HG03565 (cell line): ENCODE data around the gene LRMDA.
"Not testable (repeated sequence)": the region's sequence is repeated elsewhere in the genome, so short reads cannot be mapped to it uniquely, and the experiment has no call there.

Experiments
- ATAC-seq: cut with Tn5 transposase; IDR thresholded peaks from one replicate; pipeline ENCODE4 v1.9.1; 2021; ENCODE audit warnings: mild to moderate bottlenecking, moderate library complexity; ENCODE audit not compliant: unreplicated experiment

Gene LRMDA

DNA sequence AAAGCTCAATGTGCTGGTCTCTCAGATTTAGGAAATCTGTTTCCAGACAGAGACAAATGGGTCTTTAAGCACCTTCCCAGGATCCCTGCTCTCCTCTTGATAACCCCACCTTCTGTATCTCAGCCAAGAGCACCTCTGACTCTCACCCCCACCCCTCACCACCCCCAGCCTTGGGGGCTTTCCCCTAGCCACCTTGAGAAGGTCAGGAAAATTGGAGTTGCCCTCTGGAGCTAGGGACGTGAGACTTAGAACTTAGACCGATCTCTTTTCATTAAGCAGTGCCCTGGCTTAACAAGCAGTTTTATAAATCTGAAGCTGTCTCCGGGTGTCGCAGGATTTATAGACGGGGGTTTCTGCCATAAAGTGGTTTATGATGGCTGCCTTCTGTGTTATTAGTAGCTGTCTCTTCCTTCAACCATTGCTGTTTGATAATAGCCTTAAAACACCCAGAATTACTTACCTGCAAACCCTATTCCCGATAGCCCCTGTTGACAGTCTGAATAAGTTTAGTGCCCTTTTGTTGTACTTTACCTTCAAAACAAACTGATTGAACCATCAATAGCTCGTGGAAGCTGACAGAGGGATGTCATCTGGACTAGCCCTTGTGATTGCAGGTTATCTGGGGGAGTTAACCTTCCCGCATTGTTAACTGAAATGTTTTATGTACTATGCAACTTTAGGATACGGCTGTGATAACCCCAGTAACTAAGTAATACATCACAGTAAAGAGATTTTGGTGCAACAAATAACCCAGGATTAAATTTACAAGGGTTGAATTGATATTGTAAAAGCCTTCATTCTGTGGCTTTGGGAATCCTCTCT lies 621.5 kb downstream of the LRMDA start:
- ATAC-seq: no peak

DNA sequence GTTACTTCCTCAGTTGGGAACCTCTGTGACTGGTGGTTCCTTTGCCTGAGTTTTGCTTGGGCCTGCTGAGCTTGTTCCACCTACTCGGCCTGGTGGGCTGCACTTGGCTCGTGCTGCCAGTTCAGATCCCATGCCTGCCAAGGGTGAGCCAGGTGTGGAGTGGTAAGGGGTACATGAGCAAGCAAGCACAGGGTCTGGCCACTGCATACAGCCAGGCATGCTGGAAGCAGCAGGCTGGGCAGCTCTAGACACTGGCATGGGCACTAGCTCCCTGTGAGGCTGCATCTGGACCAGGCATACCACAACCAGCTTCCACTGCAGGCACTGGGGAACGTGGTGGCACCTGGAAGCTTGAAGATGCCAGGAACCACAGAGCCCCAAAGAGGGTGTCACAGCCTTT lies 624.0 kb downstream of the LRMDA start:
- no peak for ATAC-seq

DNA sequence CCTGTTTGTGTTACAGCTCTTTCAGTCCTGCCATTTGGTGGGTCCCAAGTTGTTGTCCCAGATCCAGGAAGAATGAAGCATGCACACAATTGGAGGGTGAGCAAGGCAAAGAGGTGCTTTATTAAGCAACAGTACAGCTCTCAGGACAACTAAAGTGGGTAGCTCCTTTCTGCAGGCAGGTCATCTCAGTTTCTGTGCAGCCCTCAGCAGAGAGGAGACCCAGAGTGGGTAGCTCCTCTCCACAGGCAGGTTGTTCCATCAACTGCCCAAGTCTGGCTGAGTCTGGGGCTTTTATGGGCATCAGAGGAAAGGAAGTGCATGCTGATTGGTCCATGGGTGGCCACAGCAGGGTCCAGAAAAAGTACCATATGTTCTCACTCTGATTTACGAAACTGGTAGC lies 624.5 kb downstream of the LRMDA start:
- ATAC-seq: no peak

DNA sequence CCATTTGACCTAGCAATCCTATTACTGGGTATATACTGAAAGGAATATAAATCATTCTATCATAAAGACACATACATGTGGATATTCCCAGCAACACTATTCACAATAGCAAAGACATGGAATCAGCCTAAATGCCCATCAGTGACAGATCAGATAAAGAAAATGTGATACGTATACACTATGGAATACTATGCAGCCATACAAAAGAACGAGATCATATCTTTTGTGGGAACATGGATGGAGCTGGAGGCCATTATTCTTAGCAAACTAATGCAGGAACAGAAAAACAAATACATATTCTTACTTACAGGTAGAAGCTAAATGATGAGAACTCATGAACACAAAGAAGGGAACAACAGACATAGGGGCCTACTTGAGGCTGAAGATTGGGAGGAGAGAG lies 629.6 kb downstream of the LRMDA start:
- not testable (repeated sequence) for ATAC-seq

DNA sequence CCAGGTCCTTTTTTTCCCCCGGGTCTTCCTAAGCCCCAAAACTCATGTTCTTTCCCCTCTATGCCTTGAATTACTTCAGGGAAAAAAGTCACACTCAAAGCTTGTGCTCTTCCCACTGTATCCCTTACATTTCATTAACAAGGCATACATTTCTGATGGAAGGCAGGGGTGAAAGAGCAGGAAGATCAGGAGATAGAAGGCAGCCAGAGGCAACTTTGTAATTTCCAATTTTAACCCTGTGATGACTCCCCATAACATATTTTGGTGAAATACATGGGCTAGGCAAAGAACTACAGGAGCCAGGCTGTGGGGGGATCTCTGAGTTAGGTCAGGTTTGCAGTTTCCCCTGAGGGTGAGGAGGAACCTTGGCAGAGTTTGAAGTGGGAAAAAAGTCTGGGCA lies 635.0 kb downstream of the LRMDA start:
- no peak for ATAC-seq

DNA sequence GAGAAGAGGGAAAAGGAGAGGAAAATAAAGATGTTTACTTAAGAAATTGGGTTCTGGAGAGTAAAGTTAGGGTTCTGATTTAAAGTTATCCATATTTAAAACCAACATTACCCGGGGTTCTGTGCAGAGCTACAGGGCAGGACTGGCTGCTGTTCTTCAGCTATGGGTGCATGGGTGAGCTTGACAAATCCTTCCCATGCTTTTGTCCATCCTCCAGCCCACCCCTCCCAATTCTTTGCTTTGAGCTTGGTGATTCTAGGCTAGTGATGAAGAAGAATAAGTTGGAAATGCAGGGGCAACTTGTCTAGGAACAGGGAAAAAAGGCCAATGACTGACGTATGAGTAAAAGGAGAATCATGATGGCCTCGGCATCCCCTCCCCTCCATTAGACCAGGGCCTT lies 636.0 kb downstream of the LRMDA start:
- no peak for ATAC-seq

DNA sequence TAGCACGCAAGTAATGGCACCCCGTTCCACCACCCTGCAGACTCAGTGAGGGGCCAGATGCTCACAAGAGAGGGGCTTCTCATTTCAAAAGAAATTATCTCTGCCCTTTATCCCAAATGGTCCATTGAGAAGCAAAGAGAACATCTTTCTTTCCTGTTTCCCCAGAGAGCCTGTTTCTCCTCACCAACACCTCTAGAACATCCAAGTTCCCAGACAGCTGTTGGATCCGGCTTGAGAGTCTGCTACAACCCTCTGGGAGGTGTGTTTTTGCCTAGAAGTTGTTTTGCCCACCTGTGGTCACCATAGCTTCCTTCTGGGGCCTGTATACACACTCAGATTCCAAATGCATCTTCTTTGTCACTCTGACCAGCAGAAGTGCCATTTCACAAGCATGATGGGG lies 637.4 kb downstream of the LRMDA start:
- ATAC-seq: no peak

DNA sequence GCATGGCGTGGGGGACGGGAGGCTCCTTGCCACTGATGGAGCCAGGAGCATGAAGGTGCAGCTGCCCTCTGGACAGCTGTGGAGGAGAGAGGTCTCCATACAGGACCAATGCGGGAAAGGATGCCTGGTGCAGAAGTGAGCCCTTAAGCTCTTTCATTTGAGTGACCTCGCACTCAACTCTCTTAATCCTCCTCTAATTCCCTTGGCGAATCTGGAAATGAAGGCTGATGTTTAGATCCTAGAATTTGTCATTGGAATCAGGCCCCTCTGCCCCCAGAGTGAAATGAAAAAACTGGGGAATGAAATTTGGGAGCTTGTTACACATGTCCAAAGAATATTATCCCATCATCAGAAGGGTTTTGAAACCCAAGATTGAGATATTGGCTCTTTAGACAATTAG lies 639.5 kb downstream of the LRMDA start:
- ATAC-seq: no peak

DNA sequence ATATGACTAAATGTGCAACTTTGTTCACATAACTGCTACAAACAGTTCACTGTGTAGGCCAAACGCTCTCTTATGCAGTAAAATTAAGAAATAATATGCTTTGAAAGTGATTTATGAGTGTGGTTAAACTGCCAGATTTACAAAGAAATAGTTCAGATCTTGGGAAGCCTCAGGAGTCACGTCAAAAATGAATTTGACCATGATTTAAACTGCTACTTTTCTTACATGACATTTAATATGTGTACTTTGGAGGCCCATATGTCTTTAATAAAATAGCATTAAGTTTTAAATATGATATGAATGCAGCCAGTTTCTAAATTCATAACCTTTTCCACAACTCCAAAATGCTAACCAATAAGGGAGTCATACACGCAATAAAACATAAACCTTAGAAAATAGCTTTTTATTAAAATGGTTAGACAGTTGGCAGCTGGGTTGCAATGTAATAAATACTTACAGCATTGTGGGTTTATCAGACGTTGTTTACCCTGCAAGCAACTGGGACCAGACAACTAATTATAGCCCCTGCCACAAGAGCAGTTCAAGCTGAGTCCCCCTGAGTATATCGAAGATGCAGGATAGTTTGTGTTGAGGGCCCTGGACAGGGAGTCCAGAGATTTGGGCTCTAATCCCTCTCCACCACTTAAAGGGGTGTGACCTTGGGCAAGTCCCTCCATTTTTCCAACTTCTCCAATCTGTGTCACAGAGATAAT lies 640.4 kb downstream of the LRMDA start:
- ATAC-seq: no peak

DNA sequence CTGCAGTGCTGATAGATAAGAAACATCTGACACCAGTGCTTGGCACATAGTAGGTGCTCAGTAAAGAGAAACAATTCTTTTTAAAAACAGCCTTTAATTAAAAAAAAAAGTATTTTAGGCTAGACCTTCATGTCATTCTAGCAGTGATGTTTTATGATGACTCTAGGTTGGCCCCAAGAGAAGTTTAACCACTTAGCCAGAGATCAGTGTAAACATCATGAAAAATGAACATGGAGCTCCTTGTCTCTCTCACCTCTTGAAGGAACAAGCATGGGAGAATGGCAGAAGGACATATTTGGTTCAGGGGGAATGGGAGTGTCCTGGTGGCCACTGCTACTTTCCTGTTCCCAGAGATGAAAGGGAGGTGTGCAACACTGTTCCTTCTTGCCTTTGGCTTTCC lies 641.0 kb downstream of the LRMDA start:
- no peak for ATAC-seq

DNA sequence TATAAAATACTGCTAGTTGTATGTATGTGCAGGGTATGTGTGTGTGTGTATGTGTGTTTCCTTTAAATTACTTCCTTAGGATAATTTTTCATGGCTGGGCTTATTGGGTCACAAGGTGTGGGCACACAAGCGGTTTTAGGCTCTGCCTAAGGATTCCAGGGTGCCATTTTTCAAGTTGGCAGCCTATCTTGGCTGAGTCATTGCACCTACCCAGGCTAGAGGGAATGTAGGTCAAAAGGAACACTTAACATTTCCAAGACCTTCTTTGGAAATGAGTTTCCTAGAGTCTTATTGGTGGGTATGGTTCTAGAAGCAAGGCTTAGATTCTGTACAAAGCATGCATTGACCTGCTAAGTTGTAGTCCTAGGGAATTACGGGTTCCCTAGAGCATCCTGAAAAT lies 642.1 kb downstream of the LRMDA start:
- ATAC-seq: no peak

DNA sequence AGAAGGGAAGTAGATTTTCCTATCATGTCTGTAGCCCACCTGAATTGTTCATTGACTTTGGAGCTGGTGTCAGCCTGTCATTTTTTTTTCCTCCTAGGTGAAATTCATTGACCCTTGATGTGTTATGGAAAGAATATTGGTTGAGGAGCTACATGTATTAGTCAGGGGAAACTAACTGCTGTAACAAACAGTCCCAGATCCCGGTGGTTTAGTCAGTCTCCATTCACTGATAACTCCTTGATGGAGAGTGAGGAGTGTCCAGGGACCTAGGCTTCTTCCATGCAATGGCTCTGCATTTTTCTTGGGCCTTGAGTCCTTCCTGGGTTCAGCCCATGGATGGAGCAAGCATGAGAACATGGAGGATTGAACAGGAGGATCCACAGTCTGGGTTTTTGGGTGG lies 643.2 kb downstream of the LRMDA start:
- no peak for ATAC-seq

DNA sequence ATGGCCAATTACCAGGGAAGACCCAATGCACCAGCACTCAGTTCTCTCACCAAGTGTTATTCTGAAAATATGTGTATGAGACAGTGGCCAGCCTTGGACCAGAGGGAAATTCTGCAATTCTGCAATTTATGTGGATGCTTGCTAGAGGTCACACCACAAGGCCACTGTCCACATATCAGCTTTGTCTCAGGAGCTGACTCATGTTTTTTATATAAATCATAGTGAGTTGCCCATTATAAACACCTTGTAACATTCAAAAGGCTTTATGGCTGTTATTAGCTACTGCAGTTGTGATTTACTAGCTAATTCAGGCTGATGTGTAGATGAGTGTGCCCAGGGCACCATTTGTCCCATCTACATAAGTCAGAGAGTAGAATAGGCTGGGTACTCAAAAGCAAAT lies 649.0 kb downstream of the LRMDA start:
- ATAC-seq: no peak

DNA sequence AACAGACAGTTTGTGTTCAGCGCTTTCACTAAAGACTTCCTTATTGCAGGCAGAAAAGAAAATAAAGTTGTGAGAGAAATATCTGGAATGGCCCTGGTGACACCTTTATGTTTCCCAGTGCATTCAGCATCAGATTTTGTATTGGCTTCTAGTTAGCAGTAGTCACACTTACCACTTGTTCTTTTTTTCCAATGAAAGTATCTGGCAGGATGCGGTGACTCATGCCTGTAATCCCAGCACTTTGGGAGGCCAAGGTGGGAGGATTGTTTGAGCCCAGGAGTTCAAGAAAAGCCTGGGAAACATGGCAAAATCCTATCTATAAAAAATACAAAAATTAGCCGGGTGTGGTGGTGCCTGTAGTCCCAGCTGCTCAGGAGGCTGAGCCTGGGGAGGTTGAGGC lies 649.6 kb downstream of the LRMDA start:
- ATAC-seq: no peak

DNA sequence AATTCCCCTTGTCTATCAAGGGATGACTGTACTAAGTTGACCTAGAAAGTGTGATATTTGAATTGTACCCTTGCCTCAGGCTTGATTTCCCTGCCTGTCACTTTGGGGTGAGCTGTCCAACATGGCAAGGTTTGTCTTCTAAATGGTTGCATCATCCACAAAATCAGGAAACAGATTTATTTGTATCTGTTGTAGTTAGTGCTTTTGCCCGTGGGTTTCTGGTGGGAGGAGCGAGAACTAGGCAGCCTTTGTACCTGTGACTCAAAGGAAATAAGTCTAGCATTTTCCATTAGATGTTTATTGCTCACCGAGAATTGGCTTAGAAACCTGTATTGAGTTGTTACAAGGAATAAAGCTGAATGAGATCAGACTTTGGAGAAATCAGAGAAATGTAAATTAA lies 650.8 kb downstream of the LRMDA start:
- ATAC-seq: no peak

DNA sequence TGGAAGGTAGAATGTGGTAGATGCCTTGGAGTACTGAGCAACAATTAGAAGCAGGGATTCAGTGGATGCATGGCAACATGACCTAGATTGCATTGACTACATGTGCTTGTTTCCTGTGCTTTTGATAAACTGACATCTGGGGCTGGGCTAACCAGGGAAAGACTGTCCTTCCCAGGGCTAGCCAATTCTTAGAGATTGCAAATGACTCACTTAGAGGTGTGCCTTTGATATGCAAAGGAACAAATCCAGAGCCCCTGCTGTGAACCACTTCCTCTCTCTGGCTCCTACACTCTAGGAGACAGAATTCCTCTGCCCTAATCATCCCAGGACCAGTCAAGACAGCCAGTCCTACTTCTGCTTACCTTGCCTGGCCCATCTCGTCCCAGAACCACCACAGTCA lies 651.5 kb downstream of the LRMDA start:
- no peak for ATAC-seq

DNA sequence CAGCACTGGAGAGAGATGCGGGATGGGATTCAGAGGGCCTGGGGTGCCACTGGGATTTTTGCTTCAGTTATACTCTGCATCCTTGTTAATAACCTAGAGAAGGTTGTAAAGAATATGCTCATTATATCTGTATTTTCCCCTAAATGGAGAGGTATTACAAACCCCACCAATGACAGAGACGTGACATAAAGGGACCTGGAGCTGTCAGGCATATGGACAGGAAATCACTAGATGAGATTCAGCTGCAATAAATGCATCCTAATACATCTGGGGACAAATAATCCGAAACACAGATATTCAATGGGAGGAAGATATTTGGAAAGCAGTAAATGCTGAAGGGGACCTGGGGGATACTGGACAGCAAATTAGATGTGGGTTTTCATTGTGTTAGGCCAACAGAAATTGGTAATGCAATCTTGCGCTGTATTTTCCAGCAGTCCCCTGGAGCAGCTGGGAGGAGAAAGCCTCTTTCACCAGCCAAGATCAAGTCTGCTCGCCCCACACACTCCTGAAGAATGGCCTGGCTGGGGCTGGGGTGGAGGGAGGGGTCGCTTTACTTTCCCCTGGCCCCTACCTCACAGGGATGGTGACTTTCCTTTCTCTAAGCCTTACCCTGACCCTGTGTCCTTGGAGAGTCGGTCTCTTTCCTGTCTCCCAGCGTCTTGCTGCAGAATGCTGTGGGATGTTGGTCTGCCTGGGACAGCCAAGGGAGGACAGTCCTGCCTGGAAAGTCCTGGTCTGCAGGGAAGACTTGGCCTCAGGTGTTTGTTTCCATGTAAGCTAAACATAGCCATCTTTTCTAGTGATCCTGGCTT lies 653.8 kb downstream of the LRMDA start:
- ATAC-seq: no peak

DNA sequence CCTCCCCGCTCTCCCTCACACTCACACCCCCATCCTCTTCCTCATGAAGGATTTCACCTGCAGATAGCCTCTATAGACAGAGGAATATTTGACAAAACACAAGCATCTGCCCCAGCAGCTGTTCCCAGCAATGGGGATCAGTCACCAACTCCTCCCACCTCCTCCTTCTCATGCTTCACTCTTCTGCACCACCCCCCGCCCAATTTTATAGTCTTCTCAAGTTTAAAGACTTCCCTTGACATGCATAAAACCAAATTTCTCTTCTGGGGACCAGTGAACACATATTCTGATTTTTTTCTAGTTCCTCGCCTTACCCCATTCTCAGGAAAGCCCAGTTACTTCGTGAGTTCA lies 654.4 kb downstream of the LRMDA start:
- no peak for ATAC-seq

DNA sequence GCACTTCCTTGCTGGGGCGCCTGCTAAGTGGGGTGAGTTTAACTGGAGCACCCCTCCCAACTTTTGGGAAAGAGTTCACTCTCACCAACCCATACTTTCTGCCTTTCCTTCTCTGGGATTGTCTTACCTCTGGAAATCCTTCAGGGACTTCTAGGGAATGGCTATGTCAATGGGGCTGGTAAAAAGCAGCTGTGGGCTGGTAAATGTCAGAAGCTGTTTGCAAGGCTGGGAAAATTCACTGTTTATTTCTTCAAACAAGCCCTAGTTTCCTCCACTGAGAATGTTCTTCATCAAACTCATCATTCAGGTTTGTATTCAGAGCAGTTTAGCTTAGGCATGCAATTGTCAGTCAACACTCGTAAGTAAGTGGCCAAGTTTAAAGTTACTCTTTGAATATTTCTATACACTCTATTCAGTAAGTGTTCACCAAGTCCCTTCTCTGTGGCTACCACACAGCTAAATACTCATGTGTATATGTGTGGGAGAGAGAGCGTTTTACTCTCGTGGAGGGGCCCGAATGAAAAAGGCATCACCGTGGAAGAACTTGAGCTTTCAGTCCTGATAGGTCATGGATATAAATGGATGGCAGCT lies 654.8 kb downstream of the LRMDA start:
- ATAC-seq: no peak

DNA sequence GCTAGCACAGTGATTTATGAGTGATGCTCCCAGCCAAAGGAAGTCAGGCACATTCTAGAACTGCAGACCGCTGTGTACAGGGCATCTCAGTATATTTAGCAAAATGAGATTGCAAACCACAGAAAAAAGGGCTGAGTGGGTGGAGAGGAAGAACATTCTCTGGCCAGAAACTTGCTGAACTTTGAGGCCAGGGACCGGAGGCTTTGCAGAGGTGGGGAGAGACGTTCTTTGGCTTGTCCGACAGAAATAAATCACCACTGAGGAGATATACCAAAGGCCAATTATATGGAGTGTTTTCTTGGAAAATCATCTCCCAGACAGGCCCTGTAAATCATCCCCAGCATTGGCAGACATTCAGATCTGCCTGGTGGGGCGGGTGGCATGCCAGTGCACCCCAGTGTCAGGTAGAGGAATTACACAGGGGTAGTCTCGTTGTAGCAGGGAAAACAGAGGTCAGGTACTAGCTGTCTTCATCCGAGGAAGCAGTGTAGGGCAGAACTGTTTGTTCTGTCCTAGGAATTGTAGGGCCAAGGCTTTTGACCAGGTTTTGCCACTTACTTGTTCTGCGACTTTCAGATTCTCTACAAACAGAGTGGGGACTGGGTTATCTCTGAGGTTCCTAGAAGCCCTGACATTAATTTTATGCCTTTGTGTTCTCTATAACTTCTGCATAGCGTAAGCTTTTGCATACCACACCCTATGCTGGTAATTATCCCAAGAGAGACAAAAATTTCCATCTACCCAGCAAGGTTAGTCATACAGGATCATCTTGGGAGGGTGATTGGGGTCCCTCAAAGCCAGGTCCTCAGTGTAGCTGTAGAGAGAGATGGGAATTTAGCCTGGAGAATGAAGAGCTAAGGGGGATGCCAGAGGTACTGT lies 655.6 kb downstream of the LRMDA start:
- ATAC-seq: no peak
